NCI-H187 (cell line): ENCODE measurements around the gene NOBOX.
"Not testable (repeated sequence)": the region's sequence is repeated elsewhere in the genome, so short reads cannot be mapped to it uniquely, and the experiment has no call there.

ENCODE experiments used
- DNase-seq, 2 experiments: peaks; one replicate each; lab custom pipeline; 2025; lab: John Stamatoyannopoulos, UW

Gene NOBOX

DNA sequence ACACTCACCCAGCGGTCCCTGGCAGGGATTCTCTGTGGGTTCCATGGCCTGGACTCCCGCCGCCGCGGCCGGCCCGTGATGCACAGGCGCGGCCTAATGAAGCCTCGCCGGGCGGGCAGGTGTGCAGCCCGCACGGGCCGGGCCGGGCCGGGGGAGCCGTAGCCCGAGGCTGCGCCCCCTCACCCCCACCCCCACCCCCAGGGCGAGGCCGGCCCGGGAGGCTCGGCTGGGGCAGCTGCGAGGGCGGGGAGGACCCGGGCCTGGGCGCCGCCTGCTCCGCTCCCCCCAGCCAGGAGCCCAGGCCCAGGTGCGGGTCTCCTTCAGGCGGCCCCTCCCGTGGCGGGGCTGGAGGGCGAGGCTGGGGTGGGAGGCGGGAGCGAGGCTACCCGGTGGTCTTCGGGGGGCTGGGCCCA is at the start of gene NOBOX:
TSS of gene NOBOX (minus strand) at position 45 of the 413 bp plus-strand sequence.
- DNase-seq = no peak

DNA sequence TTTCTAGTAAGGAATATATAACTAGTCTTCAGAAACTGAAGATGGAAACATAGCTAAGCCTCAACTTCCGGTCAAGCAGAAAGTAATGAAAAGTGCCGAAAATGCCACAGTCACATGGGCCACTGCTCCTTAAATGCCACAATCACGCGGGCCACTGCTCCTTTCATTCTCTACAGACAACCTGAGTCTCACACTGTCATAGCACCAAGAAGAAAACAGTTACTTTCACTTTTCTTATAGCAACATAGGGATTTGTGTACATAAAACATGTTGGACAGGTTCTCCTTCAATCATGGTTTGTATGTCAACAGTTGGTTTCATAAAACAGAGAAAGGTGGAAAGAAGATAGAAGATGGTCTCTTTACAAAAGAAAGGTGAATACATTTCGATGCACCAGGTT is 48.6 kb upstream of the NOBOX start:
- DNase-seq = no peak

DNA sequence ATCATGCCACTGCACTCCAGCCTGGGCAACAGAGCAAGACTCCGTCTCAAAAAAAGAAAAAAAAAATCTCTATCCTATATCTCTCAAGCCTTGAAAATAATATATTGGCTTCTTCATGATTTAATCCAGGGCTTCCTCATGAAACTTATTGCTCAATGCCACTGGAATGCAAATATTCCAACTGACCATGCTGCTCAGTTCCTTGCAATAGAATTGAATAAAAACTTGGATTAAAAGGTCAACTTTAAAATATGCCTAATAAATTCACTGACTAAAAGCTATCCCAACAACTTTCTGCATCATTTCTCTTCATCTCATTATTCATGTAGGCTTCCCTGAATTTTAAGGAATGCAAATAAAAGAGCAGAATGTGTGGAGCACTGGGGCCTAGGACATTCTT is 42.1 kb upstream of the NOBOX start:
- DNase-seq = no peak

DNA sequence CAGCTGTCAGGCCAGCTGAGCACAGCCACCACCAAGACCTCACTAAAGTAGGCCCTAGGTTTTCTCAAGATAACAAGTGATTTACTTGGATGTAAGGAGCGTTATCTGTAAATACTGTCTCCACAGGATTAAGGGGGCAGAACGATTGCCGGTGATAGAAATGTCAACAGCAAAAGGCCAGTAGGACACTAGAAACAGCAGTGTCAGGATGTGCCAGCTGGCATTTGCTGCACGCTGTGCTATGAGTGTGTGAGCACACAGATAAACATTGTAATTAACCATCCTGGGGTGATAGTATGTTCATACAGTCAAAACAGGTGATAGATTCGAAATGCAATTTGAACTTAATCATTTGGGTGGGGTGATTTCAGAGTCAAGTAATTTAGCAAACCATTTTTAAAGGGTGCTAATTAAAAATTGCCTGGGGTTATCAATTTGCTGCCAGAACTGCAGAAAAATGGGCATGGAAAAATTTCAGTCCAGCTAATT is 36.3 kb upstream of the NOBOX start:
- no peak for DNase-seq

DNA sequence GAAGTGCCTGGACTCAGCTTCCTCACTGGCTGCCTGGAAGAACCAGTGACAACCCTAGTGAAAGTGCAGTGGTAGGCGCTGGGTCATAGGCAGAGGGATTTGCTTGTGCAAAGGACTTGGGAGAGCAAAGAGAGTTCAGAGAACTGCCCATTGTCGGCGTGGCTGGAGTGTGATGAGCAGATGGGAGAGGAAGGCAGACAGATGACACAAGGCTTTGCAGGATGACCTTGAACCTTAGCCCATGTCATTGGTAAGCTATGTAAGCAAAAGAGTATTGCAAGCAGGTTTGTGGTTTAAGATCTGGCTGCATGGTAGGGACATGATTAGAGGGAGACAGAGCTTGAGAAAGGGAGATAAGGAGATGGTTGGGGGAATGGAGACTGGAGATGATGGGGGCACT is 35.3 kb upstream of the NOBOX start:
- DNase-seq = no peak

DNA sequence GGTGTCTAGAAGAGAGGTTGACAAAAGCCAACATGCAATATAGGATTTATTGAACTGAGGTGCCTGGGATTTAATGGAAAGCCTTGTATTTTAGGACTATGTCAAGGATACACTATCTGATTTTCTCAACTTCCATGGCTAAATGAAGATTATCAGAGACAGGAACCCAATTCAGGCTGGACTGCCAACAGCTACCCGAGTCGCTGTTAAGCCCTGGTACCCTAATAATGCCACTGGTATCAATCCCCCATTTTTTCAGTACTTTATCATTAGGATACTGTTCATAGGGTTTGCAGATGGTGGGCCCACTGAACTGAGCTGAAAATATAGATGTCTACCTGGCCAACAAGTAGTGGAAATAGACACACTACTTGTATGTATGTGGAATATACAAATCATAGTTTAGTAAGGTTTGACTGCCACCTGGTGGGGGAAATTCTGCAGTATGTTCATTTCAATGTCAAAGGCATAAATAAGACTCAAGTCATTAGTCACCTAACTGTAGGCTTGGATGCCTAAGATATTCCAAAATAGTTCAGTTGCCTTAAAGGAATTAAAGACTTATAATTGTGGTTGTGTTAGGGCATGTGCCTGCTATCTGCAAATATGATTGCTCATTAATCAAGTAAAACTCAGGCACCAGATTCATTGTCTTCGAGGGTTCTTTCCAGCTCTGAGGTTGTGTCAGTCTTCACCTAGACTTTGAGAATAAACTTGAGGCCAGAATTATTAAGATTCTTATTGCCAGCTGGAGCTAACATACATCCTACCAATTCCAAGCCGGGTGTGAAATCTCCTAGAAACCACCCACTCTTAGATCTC is 34.1 kb upstream of the NOBOX start:
- no peak for DNase-seq

DNA sequence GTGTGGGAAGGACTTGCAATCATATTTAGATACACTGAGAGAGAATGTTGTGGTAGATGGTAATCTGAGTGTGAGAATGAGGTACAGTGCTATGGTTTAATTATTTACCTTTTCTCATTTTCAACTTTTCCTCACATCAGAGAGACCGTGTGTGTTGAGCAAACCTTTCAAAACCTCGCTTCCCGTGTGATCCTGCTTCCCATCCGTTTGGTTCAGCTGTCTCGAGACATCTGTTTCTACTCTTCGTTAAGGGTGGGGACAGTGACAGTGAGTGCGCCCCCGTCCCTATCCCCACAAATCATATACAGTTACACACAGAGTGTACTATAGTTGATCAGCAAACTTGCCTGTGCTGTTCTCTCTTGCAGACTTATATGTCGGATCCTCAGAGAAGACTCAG is 33.0 kb upstream of the NOBOX start:
- DNase-seq = no peak

DNA sequence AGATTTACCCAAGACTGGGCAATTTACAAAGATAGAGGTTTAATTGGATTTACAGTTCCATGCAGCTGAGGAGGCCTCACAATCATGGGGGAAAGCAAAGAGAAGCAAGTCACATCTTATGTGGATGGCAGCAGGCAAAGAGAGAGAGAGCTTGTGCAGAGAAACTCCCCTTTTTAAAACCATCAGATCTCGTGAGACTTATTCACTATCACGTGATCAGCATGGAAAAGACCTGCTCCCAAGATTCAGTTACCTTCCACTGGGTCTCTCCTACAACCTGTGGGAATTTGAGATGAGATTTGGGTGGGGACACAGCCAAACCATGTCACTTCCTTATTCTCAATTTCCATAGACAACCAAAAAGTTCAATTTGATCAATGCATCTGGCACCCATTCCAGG is 24.9 kb upstream of the NOBOX start:
- no peak for DNase-seq

DNA sequence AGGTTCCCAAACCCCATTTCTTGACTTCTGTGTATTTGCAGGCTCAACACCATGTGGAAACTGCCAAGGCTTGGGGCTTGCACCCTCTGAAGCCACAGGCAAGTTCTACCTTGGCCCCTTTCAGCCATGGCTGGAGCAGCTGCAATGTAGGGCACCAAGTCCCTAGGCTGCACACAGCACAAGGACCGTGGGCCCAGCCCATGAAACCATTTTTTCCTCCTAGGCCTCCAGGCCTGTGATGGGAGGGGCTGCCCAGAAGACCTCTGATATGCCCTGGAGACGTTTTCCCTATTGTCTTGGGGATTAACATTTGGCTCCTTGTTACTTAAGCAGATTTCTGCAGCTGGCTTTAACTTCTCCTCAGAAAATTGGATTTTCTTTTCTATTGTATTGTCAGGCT is 24.0 kb upstream of the NOBOX start:
- DNase-seq = not testable (repeated sequence)

DNA sequence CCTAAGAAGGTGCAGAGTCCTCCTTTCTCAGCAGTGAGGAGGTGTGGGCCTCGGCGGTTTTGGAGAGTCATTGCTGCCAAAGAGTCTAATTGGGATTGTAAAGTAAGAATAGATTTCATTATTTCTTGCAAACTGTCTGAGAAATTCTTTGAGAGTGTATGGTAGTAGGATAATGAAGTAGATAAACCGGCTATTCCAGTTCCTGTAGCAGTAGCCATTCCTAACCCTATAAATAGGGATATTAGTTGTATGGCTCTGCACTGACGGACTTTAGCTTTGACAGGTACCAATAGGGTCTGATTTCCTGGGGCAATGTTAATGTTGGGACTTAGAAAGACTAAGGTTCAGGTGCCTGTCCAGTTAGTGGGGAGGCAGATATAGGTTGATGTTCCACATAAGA is 15.4 kb upstream of the NOBOX start:
- DNase-seq = not testable (repeated sequence)

DNA sequence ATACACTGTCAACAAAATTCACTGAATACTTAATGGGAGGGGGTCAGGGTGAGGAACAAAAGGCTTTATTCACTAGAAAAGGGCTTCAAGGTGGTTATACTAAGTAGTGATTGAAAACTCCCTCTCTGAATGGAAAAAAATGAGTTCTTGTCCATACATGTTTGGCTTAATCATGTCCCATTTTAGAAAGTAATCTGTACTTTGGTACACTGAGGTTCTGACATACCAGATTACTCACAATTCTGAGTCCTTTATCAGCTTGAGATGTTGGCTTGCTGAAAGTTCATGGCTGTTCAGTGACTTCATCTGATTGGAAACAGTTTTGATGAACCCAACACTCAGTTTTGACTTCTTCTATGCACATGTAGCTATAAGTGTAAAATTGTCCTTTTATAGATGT is 12.8 kb upstream of the NOBOX start:
- DNase-seq = no peak

DNA sequence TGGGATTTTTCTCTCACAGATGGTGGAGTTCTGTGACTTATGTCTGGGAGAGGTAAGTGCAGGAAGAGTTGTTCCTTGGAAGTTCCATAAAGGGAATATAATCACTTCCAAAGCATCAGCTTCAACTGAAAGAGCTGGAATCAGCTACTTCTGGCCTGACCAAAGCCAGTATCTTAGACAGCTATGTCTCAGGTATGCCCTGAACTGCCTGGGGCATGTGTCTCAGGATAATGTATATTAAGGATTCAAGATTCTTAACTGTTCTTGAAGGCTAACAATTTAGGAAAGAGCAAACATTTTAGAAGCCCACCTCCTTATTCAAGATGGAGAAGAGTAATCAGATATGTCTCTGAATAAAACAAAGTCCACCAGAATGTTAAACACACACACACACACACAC is 12.4 kb upstream of the NOBOX start:
- DNase-seq = no peak

DNA sequence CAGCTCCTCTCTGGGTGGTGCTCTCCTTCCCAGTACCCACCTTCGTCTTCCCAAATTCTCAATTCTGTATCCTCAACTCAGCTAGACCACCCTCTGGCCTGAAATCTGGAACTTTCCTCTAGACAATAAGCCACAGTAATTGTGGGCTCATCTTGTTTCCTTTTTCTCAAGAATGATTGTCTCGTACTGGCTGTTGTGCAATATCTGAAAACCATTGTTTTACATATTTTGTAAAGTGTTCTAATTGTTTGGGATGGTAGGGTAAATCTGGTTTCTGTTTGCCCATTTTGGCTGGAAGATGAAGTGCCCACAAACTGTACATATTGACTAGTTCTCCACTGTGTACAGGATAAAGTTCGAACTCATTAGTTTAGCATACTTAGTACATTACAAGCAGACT is 11.3 kb upstream of the NOBOX start:
- DNase-seq = no peak

DNA sequence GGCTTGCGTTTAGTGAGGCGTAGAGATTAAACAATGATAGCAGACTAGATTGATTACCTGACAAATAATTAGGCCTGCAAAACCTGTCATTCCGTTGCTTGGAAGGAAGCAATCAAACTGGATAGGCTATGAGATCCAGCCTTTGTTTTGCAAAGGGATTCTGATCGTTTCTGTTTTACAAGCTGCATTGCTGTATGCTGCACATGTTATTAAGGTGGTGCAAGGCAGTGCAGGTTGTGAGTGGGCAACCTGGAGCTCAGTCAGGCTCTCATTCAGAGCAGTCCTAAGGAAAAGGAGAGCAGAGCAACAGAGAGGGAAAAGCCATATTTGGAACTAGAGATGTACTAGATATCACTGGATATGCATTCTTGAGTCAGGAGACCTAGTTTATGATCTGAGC is 6.9 kb upstream of the NOBOX start:
- no peak for DNase-seq

DNA sequence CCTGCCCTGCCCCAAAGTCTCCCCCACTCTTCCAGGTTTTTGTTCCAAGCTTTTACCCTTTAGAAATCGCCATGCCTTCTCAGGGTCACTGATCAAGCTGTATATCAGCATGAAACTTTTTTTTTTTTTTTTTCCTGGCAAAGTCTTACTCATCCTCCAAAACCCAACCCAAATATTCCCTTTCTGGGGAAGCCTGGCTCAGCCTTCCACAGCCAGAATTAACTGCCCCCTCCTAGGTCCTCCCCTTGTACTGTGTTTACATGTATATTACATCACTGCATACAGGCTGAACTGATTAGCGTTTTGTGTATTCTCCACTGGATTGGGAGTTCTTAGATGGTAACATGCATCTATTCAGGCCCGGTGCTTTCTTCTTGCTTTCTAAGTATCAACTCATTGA is 4.6 kb upstream of the NOBOX start:
- DNase-seq = no peak

DNA sequence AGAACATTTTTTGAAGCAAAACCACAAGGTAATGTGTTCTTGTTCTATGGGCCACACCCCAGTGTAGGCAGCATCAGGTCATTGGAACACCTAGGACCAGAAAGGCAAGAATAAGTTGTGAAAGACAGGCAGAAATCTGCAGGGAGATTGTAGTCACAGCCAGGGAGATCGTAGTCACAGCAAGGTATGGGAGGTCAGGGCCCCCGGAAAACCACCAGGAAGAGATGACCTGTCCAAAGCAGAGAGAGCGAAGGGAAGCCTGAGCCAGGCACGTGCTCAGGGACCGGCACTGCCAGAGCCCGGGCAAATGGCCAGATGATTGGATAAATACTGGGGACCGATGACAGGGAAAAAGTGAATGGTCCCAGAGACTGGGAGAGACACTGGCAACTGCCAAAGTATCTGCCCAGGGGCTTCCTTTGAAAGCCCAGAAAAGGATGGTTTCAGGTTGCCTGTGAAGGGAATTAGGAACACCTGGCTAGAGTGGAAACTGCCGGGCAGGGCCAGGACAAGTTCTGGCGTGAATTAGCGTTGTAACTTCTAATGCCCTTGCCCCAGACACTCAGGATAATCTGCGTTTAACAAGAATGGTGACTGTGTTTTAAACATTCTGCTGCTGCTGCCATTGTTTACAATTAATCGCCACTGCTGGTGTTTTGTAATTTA is 3.9 kb upstream of the NOBOX start:
- no peak for DNase-seq

DNA sequence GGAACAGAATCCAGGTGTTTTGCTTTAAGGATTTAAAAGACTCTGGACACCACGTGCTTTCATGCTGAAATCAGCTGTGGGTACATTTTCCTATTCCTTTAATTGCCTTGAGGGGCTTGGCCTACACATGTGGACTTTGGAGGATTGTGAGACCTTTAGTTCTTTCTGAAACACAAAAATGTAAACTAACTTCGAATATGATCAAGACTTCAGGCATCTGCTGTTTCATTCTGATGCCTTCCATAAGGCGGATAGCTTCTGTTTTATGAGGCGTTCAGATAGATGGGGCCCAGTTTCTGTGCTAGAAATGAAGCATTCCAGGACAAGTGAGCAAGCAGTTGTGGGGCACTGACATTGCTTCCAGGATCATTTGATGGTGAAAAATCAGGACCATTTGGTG is 1.5 kb upstream of the NOBOX start:
- no peak for DNase-seq

DNA sequence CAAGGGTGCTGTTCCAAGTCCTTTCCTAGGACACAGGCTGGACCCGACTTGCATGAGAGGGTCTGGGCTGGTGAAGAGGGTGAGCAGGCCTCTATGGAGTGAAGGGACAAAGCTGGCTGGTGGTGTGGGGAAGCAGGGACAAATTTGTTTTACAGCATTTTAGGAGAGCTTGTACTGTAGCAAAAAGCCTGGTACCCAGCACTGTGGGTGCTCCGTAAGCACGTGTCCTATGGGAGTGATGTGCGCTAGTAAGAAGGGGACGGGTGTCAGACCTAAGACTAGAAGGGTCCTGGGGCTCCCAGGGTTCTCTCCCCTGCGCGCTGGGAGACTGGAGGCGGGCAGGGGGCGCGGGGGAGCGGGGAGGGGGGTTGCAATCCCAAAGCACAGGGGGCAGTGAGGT is 391 bp downstream of the NOBOX start:
- no peak for DNase-seq

DNA sequence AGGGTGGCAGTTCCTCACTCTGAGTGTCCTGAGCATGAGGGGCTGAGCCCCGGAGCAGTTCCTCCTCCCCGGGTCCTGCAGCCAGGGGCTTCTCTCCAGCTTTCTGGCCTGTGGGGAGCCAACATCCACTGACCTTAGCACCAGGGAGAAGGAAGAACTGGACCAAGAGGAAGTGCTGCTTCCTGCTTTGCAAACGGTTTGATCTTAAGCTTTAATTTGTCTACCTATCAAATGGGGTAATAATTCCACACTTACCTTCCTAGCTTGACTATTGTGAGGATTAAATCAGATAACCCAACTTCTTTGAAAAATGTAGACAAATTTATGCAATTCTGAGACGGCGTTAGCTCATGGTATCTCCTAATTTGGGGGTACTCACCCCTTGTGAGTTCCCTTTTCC is 2.0 kb downstream of the NOBOX start:
- DNase-seq = no peak

DNA sequence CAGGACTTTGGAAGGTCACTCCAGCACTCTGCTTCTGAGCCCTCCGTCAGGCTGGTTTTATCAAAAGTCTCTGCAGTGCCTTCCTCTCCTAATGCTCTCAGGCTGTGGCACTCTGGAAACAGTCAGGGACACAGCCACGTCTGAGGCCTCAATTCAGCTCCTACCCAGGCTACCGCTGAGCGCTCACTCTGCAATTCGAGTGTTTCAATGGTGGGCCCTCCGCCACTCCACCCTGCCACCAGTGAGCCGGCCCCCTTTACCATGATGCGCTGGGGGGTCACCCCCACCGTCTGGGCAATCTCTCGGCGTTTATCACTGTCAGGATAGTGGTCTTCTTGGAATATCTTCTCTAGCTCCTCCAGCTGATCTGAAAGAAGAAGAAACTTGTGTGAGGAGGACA is 3.5 kb downstream of the NOBOX start:
- DNase-seq = no peak

DNA sequence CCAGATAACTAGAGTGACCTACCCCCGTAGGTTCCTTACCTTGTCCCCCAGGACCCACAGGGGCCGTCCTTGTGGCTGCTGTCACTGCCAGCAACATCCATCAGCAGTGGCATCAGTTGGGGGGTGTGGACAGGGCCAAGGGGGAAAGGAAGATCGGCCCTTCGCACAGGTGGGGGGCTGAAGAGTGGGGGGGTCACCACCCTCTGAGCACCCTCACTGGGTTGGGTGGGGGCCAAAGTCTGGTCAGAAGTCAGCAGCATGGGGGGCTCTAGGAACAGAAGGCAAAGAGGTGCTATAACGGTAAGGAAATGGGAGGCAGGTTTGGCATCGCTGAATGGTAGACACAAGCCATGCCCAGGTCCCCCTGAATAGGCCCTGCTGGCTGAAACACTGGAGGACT is 4.6 kb downstream of the NOBOX start:
- no peak for DNase-seq

DNA sequence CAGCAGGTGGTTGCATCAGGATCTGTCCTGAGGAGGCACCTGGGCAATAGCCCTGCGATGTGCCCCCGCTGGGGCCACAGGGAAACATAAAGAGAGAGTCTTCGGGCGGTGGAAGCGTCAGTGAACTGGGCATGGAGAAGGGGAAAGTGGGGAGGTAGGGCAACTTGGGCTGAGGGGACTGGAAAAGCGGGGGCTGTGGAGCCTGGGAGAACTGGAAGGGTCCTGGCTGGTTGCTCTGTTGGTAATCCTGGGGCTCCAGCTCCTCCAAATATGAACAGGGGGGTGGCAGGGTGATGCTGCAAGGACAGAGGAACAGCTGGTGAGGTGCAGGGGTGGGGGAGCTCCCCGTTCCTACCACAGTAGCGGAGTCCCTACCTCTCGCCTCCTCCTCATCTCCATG is 5.2 kb downstream of the NOBOX start:
- no peak for DNase-seq

DNA sequence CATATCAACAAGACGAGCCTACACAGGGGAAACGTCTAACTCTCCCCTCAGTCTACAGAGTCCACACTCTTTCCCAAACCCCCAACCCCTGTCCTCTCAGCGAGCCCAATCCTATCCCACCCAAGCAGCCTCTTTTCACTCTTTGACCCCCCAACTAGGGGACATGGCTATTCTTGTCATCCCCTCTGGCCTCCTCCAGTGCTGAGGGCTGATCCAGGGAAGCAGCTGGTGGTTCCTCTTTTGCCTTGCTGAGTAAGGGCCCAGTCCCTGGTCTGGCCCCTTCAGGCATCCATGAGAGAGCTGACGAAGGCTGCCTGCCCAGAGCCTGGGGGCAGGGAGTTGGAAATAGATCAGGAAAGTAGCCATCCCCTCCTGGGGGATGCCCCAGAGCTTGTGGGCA is 6.4 kb downstream of the NOBOX start:
- DNase-seq = no peak

DNA sequence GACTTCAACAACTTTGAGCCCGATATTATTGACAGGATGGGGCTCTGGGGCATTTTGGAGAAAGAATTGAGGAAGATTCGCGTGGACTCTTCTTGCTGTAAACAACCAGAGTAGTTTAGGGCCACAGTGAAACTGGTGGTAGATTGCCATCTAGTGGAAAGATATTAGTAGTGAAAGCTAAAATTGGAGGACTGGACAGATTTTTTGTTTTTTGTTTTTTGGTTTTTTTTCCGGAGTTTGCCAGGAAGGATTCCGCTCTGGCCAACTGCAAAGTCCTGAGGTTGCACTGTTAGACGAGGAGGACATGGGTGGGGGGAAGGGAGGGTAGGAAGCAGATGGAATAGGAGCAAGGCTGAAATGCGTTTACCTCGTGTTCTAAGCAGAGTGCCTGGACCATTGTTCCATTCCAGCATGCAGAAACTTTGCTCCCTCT is 11.7 kb downstream of the NOBOX start:
- no peak for DNase-seq
